Mesenchymal stem cell (in vitro differentiated cells and primary cell): Measurements from ENCODE around the gene MYO1E.
"Not testable (repeated sequence)": the region's sequence is repeated elsewhere in the genome, so short reads cannot be mapped to it uniquely, and the experiment has no call there.

Experiments
- DNase-seq: peaks from one replicate; pipeline ENCODE4 v3.0.0-alpha.2; 2013
- H2AFZ ChIP-seq: one replicate; pipeline ENCODE4 v1.6.1; 2013; ENCODE audit warnings: low read depth, mild to moderate bottlenecking, control low read depth, inconsistent platforms, low read length, moderate library complexity
- H2AK5ac ChIP-seq: 2 replicates; pipeline ENCODE4 v1.6.1; 2013; ENCODE audit warnings: low read length, moderate library complexity, mild to moderate bottlenecking, inconsistent platforms; ENCODE audit not compliant: severe bottlenecking
- H2BK120ac ChIP-seq: one replicate; pipeline ENCODE4 v1.6.1; 2013; ENCODE audit warnings: low read depth, mild to moderate bottlenecking, inconsistent platforms, low read length, moderate library complexity
- H2BK12ac ChIP-seq, 2 experiments: one replicate each; pipeline ENCODE4 v1.6.1; 2013; ENCODE audit warnings: inconsistent platforms in 2 of 2, low read length in 2 of 2, mild to moderate bottlenecking in 2 of 2, moderate library complexity in 2 of 2, control low read depth in 1 of 2
- H2BK15ac ChIP-seq: one replicate; pipeline ENCODE4 v1.6.1; 2013; ENCODE audit warnings: mild to moderate bottlenecking, low read depth, inconsistent platforms; ENCODE audit not compliant: poor library complexity, severe bottlenecking
- H2BK5ac ChIP-seq: 2 replicates; pipeline ENCODE4 v1.6.1; 2013; ENCODE audit warnings: low read depth, mild to moderate bottlenecking, low read length, control low read depth, inconsistent platforms; ENCODE audit not compliant: poor library complexity, severe bottlenecking
- H3K14ac ChIP-seq, 2 experiments: one replicate each; pipeline ENCODE4 v1.6.1; 2013; ENCODE audit warnings: inconsistent platforms in 2 of 2, low read length in 2 of 2, control low read depth in 1 of 2, mild to moderate bottlenecking in 1 of 2, moderate library complexity in 1 of 2
- H3K18ac ChIP-seq, 2 experiments: one replicate each; pipeline ENCODE4 v1.6.1; 2013; ENCODE audit warnings: inconsistent platforms in 2 of 2, low read length in 2 of 2, control low read depth in 1 of 2, low read depth in 1 of 2, mild to moderate bottlenecking in 1 of 2
- H3K23ac ChIP-seq, 2 experiments: one replicate each; pipeline ENCODE4 v1.6.1; 2013; ENCODE audit warnings: inconsistent platforms in 2 of 2, low read length in 2 of 2, mild to moderate bottlenecking in 2 of 2, moderate library complexity in 2 of 2, control low read depth in 1 of 2
- H3K27ac ChIP-seq: 2 replicates; pipeline ENCODE4 v1.5.1; 2013; ENCODE audit warnings: mild to moderate bottlenecking, moderate library complexity, low read length, control low read depth, inconsistent platforms; ENCODE audit not compliant: poor library complexity, severe bottlenecking
- H3K27me3 ChIP-seq, 2 experiments: 2 replicates each; pipeline versions ENCODE4 v1.6.1 to v1.7.0; 2013; ENCODE audit warnings: low read length in 2 of 2, mild to moderate bottlenecking in 2 of 2, moderate library complexity in 2 of 2, control low read depth in 1 of 2, inconsistent platforms in 1 of 2; ENCODE audit not compliant: control insufficient read depth in 1 of 2, insufficient read depth in 1 of 2
- H3K36me3 ChIP-seq, 2 experiments: 2 replicates each; pipeline versions ENCODE4 v1.6.1 to v1.7.0; 2013; ENCODE audit warnings: low read length in 2 of 2, control low read depth in 1 of 2, inconsistent platforms in 1 of 2, low read depth in 1 of 2, mild to moderate bottlenecking in 1 of 2; ENCODE audit not compliant: insufficient read depth in 2 of 2, control insufficient read depth in 1 of 2
- H3K4ac ChIP-seq, 2 experiments: one replicate each; pipeline ENCODE4 v1.6.1; 2013; ENCODE audit warnings: inconsistent platforms in 2 of 2, low read length in 2 of 2, mild to moderate bottlenecking in 2 of 2, moderate library complexity in 2 of 2, control low read depth in 1 of 2, low read depth in 1 of 2
- H3K4me1 ChIP-seq: 2 replicates; pipeline ENCODE4 v1.6.1; 2013; ENCODE audit warnings: low read depth, low read length, control low read depth; ENCODE audit not compliant: control insufficient read depth, insufficient read depth
- H3K4me2 ChIP-seq: 2 replicates; pipeline ENCODE4 v1.6.1; 2013; ENCODE audit warnings: low read length, mild to moderate bottlenecking, inconsistent platforms; ENCODE audit not compliant: poor library complexity, severe bottlenecking
- H3K4me3 ChIP-seq, 2 experiments: 2 replicates each; pipeline versions ENCODE4 v1.5.1 to v1.7.0; 2013; ENCODE audit warnings: low read length in 2 of 2, mild to moderate bottlenecking in 2 of 2, control low read depth in 1 of 2, low read depth in 1 of 2; ENCODE audit not compliant: insufficient read depth in 1 of 2
- H3K79me1 ChIP-seq: replicated peaks from 2 replicates; pipeline ENCODE4 v1.6.1; 2013; ENCODE audit warnings: mild to moderate bottlenecking, control low read depth, low read length, inconsistent platforms; ENCODE audit not compliant: poor library complexity, severe bottlenecking
- H3K9ac ChIP-seq: 2 replicates; pipeline ENCODE4 v1.7.0; 2013; ENCODE audit warnings: mild to moderate bottlenecking, low read length, moderate library complexity
- H3K9me3 ChIP-seq: 2 replicates; pipeline ENCODE4 v1.7.0; 2013; ENCODE audit warnings: mild to moderate bottlenecking, low read length; ENCODE audit not compliant: control insufficient read depth
- H4K8ac ChIP-seq: one replicate; pipeline ENCODE4 v1.6.1; 2013; ENCODE audit warnings: inconsistent platforms, mild to moderate bottlenecking, low read length, moderate library complexity
- H4K91ac ChIP-seq: one replicate; pipeline ENCODE4 v1.6.1; 2013; ENCODE audit warnings: mild to moderate bottlenecking, low read length, inconsistent platforms
- WGBS: methylation state at CpG from one replicate; pipeline ENCODE4 v1.1.7; 2013; ENCODE audit warnings: mixed read lengths; 5-methylcytosine and 5-hydroxymethylcytosine counted together

The MYO1E gene

DNA sequence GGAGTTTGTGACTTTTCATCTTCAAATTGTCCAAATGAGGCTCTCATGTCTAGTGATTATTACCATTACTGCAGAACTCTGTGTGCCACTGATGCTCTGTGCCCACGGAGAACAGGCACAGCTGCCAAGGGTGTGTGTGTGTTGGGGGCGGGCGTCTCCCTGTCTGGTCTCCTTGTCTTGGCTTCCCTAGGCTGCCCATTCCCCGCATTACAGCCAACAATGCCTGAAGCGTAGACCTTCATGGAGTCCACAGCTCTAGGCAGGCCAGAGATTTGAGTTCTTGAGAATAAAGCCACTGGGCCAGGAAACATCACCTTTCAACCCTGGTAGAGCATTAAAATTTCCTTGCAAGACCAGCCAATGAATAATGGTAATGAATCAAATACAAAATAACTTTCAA is 225.0 kb downstream of the MYO1E start:
- Histone ChIP-seq H3K36me3 (peaks cover 63 to 94% of the 10 kb centered on the region in 2 experiments), H3K23ac (no peak overlapping the region), H3K4me3 (no peak overlapping the region), H3K79me1 (peaks cover 18% of the 10 kb centered on the region), H2AK5ac (no peak overlapping the region), H3K27ac (peak overlapping the region; percentile 42), H2BK5ac (no peak overlapping the region), H4K8ac (no peak overlapping the region), H3K4ac (no peak overlapping the region), H2BK15ac (no peak overlapping the region), H2AFZ (no peak overlapping the region), H3K14ac (no peak overlapping the region), H2BK12ac (no peak overlapping the region), H2BK120ac (no peak overlapping the region), H3K18ac (no peak overlapping the region), H3K4me1 (peaks cover 10% of the 10 kb centered on the region), H3K9ac (peak overlapping the region; percentile 41), H4K91ac (no peak overlapping the region), H3K27me3 (no peaks in the 10 kb centered on the region), H3K9me3 (no peaks in the 10 kb centered on the region), H3K4me2 (no peak overlapping the region)
- no peak for DNase-seq
- WGBS: 97% methylated on average over 5 of the region's 5 CpGs

DNA sequence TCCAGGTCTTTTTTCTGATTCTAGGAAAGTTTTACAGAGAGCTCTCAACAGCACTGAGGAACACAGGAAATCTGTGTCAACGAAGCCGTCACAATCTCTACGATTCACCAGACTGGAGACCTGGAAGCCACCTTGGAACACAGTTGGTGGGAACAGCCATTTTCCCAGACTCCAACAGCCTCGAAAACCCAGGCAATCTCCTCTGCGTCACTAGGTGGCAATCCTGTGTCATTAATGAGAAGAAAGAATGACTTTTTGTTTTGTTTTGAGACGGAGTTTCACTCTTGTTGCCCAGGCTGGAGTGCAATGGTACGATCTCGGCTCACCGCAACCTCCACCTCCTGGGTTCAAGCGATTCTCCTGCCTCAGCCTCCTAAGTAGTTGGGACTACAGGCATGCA is 228.1 kb downstream of the MYO1E start:
- H2AK5ac ChIP-seq, H3K9me3 ChIP-seq, H3K4me2 ChIP-seq, H3K14ac ChIP-seq, H3K27me3 ChIP-seq, H2BK12ac ChIP-seq, H3K18ac ChIP-seq, H2BK5ac ChIP-seq, H3K9ac ChIP-seq, H3K4me3 ChIP-seq, H4K8ac ChIP-seq, DNase-seq, H2BK15ac ChIP-seq, H3K4ac ChIP-seq, H3K23ac ChIP-seq, H3K27ac ChIP-seq, H2AFZ ChIP-seq, H2BK120ac ChIP-seq, H4K91ac ChIP-seq: not testable (repeated sequence)
- 92% methylated on average over 8 of the region's 10 CpGs for WGBS
- Histone ChIP-seq H3K4me1 (peaks cover 17% of the 10 kb centered on the region), H3K36me3 (peaks cover 53 to 88% of the 10 kb centered on the region in 2 experiments), H3K79me1 (peaks cover 34% of the 10 kb centered on the region)

DNA sequence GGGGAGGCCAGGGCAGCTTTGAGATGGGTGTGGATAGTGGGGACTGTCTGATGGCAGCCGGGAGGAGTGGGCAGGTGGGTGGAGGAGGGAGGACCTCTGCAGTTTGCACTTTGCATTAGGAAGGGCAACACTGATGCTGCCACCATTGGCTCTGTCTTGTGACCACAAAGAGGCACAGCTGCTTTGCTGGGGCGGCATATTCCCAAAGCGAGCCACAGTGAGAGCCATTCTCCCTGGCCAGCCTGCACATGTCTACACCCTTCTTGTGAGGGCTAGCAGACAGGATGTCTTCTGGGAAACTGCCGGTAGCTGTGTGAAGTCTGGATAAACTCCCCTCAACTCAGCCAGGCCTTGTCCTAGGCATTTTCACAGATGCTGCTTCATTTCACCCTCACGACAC is 229.4 kb downstream of the MYO1E start:
- H3K27me3 ChIP-seq: no peaks in the 10 kb centered on the region
- no peak overlapping the region for H3K14ac ChIP-seq
- no peak overlapping the region for H4K91ac ChIP-seq
- no peak overlapping the region for H2BK5ac ChIP-seq
- H2BK120ac ChIP-seq: no peak overlapping the region
- no peaks in the 10 kb centered on the region for H3K9me3 ChIP-seq
- H3K27ac ChIP-seq: no peak overlapping the region
- no peak overlapping the region for H3K23ac ChIP-seq
- H3K4me2 ChIP-seq: no peak overlapping the region
- peaks cover 17% of the 10 kb centered on the region for H3K4me1 ChIP-seq
- no peak for DNase-seq
- no peak overlapping the region for H2BK12ac ChIP-seq
- no peak overlapping the region for H4K8ac ChIP-seq
- H3K36me3 ChIP-seq: peaks cover 56 to 88% of the 10 kb centered on the region in 2 experiments
- H3K4ac ChIP-seq: no peak overlapping the region
- H3K4me3 ChIP-seq: no peak overlapping the region
- H2AK5ac ChIP-seq: no peak overlapping the region
- H3K9ac ChIP-seq: no peak overlapping the region
- H3K18ac ChIP-seq: no peak overlapping the region
- H2BK15ac ChIP-seq: no peak overlapping the region
- WGBS: 97% methylated on average over 5 of the region's 5 CpGs
- peaks cover 34% of the 10 kb centered on the region for H3K79me1 ChIP-seq
- H2AFZ ChIP-seq: no peak overlapping the region

DNA sequence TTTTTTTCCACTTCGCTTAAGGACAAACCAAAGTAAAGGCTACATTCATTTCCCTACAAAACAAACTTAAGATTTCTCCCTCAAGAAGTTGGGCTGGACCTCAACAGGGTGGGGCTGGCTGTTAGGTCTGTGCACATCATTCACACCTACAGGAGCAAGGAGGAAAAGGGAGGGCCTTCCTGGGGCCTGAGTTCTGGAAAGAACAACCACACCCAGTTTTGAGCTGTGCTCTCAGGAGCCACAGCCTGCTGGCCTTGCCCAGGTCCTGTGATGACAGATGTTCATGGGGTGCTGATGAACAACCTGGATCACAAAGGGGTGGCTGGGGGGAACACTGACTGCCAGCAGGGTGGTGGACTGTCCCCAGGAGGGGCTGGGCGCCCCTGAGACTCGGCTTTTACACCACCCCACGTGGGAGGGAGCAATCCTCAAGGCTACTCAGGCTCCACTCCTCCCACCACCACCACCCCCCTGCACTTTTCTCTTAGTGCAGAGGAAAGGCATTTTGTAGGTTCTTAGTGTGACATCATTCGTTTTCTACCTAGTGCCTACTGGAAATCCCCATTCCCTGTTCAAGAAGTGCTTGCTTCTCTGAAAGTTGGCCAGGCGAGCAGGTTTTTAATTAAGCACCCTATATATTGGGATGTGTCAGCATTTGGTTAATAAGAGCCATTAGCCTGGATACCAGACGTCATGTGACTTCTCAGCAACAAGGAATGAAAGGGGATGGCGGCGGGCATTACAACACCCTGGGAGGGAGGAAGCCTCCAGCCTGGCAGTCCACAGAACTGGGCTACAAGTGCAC is 232.0 kb downstream of the MYO1E start:
- Histone ChIP-seq H3K14ac (no peak overlapping the region), H3K23ac (no peak overlapping the region), H3K4me3 (no peak overlapping the region), H3K4ac (no peak overlapping the region), H2AFZ (no peak overlapping the region), H3K9ac (no peak overlapping the region), H3K27me3 (no peaks in the 10 kb centered on the region), H4K8ac (no peak overlapping the region), H2BK5ac (no peak overlapping the region), H2BK120ac (no peak overlapping the region), H2BK15ac (no peak overlapping the region), H3K9me3 (no peaks in the 10 kb centered on the region), H3K27ac (peak overlapping the region; percentile 26), H3K36me3 (peaks cover 61 to 90% of the 10 kb centered on the region in 2 experiments), H3K4me2 (no peak overlapping the region), H3K79me1 (peaks cover 39% of the 10 kb centered on the region), H2AK5ac (peak overlapping the region; percentile 53), H4K91ac (no peak overlapping the region), H3K18ac (peak overlapping the region in 1 of 2 experiments; percentile 32), H2BK12ac (peak overlapping the region in 1 of 2 experiments; percentile 72), H3K4me1 (peaks cover 9% of the 10 kb centered on the region)
- DNase-seq: no peak
- 92% methylated on average over 9 of the region's 9 CpGs for WGBS
